Stimulated activated CD8-positive, alpha-beta memory T cell treated with anti-CD3 and anti-CD28 coated beads, Interleukin-15, amount 100 ng/mL, for 1 hour (primary cell): ENCODE results near the gene UBE2O.

Experiments
- DNase-seq: peaks from one replicate; pipeline ENCODE4 v3.0.0-alpha.2; 2020; ENCODE audit warnings: low read depth

The UBE2O gene

DNA sequence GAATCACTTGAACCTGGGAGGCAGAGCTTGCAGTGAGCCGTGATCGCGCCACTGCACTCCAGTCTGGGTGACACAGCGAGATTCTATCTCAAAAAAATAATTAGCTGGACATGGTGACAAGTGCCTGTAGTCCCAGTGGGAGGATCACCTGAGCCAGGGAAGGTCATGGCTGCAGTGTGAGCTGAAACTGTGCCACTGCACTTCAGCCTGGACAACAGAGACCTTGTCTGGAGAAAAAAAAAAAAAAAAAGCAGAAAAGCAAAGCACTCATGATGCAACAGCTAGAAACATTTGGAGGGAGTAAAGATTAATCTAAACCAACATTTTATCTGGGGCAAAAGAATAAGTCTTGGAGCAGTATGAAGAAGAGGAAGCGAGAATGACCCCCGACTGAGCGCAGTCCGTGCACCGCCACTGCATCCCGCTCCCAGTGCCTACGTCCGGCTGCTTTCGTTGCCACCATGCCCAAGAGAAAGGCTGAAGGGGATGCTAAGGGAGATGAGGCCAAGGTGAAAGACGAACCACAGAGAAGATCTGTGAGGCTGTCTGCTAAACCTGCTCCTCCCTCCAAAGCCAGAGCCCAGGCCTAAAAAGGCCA, 107.5 kb downstream of the UBE2O start:
- DNase-seq, result no peak

DNA sequence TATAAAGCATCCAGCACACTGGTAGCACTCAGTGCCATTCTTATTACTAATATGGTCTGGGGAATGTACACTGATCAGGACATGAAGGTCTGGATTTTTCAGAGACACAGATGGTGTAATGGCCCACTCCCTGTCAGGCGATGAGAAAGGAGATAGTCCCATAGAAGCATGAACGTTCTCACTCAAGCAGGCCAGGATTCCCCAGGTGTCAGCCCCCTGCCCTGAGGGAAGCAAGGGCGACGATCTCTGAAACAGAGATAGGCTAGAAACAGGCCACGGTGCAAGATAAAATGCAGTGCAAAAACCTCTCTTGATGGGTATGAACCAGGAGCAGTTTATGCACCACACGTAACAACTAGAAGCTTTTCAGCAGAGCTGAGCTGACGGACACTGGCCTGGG, 109.8 kb downstream of the UBE2O start:
- DNase-seq, result no peak

DNA sequence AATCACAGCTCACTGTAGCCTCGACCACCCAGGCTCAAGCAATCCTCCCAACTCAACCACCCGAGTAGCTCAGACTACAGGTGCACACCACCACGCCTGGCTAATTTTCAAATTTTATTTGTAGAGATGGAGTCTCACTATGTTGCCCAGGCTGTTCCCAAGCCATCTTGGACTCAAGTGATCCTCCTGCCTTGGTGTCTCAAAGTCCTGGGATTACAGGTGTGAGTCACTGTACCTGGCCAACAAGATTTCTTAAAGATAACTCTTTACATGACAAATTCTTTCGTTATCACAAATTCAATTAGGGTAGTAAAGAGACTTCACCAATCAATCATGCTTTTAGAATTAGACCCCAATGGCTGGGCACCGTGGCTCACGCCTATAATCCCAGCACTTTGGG, 111.7 kb downstream of the UBE2O start:
- no peak for DNase-seq
